ENCODE data around the gene SOX21.
A peak's percentile ranks its signal among the peaks of the same experiment; 100 is the strongest.

The SOX21 gene

GRCh38 chr13:94674609-94675348, 37.6 kb downstream of the SOX21 start:
- peak; percentile 79 for DNase-seq

GRCh38 chr13:94673851-94674250, 38.5 kb downstream of the SOX21 start:
- no peak for DNase-seq

- DNase-seq = no peak
Measured at GRCh38 chr13:94672400-94672799, 39.9 kb downstream of the SOX21 start.

GRCh38 chr13:94667190-94667589, 45.2 kb downstream of the SOX21 start:
- DNase-seq = no peak

GRCh38 chr13:94666065-94666464, 46.3 kb downstream of the SOX21 start:
- no peak for DNase-seq

- DNase-seq = no peak
Measured at GRCh38 chr13:94664889-94665288, 47.5 kb downstream of the SOX21 start.

GRCh38 chr13:94662274-94662945, 49.9 kb downstream of the SOX21 start:
- DNase-seq = no peak

GRCh38 chr13:94661406-94661805, 50.9 kb downstream of the SOX21 start:
- no peak for DNase-seq

GRCh38 chr13:94660695-94661326, 51.5 kb downstream of the SOX21 start:
- no peak for DNase-seq

All from activated CD8-positive, alpha-beta memory T cell treated with anti-CD3 and anti-CD28 coated beads, Interleukin-2, amount 50 U/mL, for 48 hours (primary cell).